Measurements from ENCODE around the gene DDX17.

GRCh38 chr22:38491707-38492348 lies 14.3 kb downstream of the DDX17 start:
- TF ChIP-seq CTCF (IDR thresholded peaks at IDR 0.05) (no peak), POLR2A (IDR thresholded peaks at IDR 0.05) (no peak)

Measured in adrenal gland (tissue), 5 donors.